CD4-positive, CD25-positive, alpha-beta regulatory T cell (primary cell): ENCODE measurements around the gene CLEC4M. TPM values are rescaled to one million over a fixed set of nuclear protein-coding genes. Genes with fewer than 3 reads are reported as not detected.
A peak's percentile ranks its signal among the peaks of the same experiment; 100 is the strongest.

Experiments
- ATAC-seq, 2 donors: fragments of 150-1000 bp; cut with Tn5 transposase; one replicate each; pipeline ENCODE4 v1.10.0; 2021; ENCODE audit warnings: low read depth in 2 of 2, moderate number of reproducible peaks in 2 of 2, moderate library complexity in 1 of 2
- DNase-seq, 3 donors: peaks; one replicate each; pipeline versions ENCODE4 v3.0.0 to v3.0.0-alpha.2; 2012 to 2022; ENCODE audit warnings: mixed read lengths in 1 of 3
- H3K27ac ChIP-seq: one replicate; pipeline ENCODE4 v1.7.0; 2013; ENCODE audit warnings: mild to moderate bottlenecking, low read length; ENCODE audit not compliant: insufficient read depth, poor library complexity, severe bottlenecking
- H3K27me3 ChIP-seq: one replicate; pipeline ENCODE4 v1.7.0; 2013; ENCODE audit warnings: low read length; ENCODE audit not compliant: control insufficient read depth, insufficient read depth
- H3K36me3 ChIP-seq: one replicate; pipeline ENCODE4 v1.7.0; 2013; ENCODE audit warnings: mild to moderate bottlenecking, low read length, moderate library complexity; ENCODE audit not compliant: control insufficient read depth, insufficient read depth
- H3K4me1 ChIP-seq: 2 replicates; pipeline ENCODE4 v1.7.0; 2013; ENCODE audit warnings: mild to moderate bottlenecking, low read length; ENCODE audit not compliant: insufficient read depth, control insufficient read depth, poor library complexity, severe bottlenecking
- H3K4me3 ChIP-seq: one replicate; pipeline ENCODE4 v1.7.0; 2013; ENCODE audit warnings: low read depth, mild to moderate bottlenecking, low read length, moderate library complexity
- H3K9me3 ChIP-seq, 2 experiments: 1 replicate in 1 of 2; 2 replicates in 1 of 2; pipeline ENCODE4 v1.7.0; 2013; ENCODE audit warnings: low read length in 2 of 2, mild to moderate bottlenecking in 1 of 2, moderate library complexity in 1 of 2; ENCODE audit not compliant: control insufficient read depth in 2 of 2
- H3K27ac Mint-ChIP-seq, 3 donors: one replicate each; pipeline ENCODE4 v1.8.0; 2020 to 2022; ENCODE audit warnings: mild to moderate bottlenecking in 3 of 3, mixed read lengths in 3 of 3, moderate library complexity in 2 of 3
- H3K27me3 Mint-ChIP-seq: one replicate; pipeline ENCODE4 v1.8.0; 2022; ENCODE audit warnings: mild to moderate bottlenecking, mixed read lengths
- H3K36me3 Mint-ChIP-seq: one replicate; pipeline ENCODE4 v1.8.0; 2020; ENCODE audit warnings: mixed read lengths
- H3K4me1 Mint-ChIP-seq, 4 donors: one replicate each; pipeline ENCODE4 v1.8.0; 2020 to 2022; ENCODE audit warnings: mixed read lengths in 4 of 4, mild to moderate bottlenecking in 1 of 4
- H3K4me3 Mint-ChIP-seq, 4 donors: one replicate each; pipeline ENCODE4 v1.8.0; 2020 to 2022; ENCODE audit warnings: mild to moderate bottlenecking in 4 of 4, mixed read lengths in 4 of 4, moderate library complexity in 3 of 4
- H3K9me3 Mint-ChIP-seq, 7 donors: one replicate each; pipeline ENCODE4 v1.8.0; 2020 to 2022; ENCODE audit warnings: mixed read lengths in 7 of 7, mild to moderate bottlenecking in 3 of 7, moderate library complexity in 2 of 7
- polyA plus RNA-seq, 4 donors: library from polyadenylated mRNA; unstranded; fragments of 300-500 nt; fragmentation: Illumina TruSeq; gene quantifications; one replicate each; pipeline ENCODE4 v1.2.3, GENCODE V29; 2021
- total RNA-seq: library from RNA; stranded (reverse); gene quantifications from one replicate; pipeline ENCODE4 v1.2.3, GENCODE V29; 2022

The CLEC4M gene
- total and polyA plus RNA-seq, 5 donors from 2014 or later: 0.53 TPM; not detected in 4

DNA sequence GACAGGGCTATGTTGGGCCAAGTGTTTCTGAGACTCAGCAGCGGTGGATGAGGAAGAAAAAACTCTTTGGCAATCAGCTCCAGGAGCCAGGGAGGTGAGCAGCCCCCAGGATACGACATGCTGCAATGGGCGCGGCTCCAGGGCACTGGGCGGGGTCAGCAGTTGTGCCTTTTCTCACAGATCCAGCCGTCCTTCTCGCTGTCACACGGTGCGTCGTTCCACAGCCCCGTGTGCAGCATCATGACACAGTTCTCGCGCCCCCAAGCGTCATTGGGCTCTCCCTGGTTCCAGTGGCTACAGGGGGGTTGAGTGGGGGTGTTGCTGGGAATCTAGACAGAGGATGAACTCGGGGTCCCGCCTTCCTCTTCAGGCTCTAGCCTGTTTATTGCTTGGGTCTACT, 33.8 kb upstream of the CLEC4M start:
- Mint-ChIP-seq H3K4me3 (no peak overlapping the region), H3K36me3 (no peaks in the 10 kb centered on the region), H3K4me1 (peaks cover 0 to 16% (median 3%) of the 10 kb centered on the region in 4 donors), H3K27ac (no peak overlapping the region), H3K9me3 (peaks cover 0 to 2% (median 0%) of the 10 kb centered on the region in 7 donors), H3K27me3 (peaks cover 51% of the 10 kb centered on the region)
- ATAC-seq (peak in 1 of 2 donors; percentile 6), DNase-seq (no peak)
- Histone ChIP-seq H3K4me3 (no peak overlapping the region), H3K27me3 (peaks cover 10% of the 10 kb centered on the region), H3K9me3 (no peaks in the 10 kb centered on the region), H3K36me3 (no peaks in the 10 kb centered on the region), H3K27ac (no peak overlapping the region), H3K4me1 (peaks cover 9% of the 10 kb centered on the region)

DNA sequence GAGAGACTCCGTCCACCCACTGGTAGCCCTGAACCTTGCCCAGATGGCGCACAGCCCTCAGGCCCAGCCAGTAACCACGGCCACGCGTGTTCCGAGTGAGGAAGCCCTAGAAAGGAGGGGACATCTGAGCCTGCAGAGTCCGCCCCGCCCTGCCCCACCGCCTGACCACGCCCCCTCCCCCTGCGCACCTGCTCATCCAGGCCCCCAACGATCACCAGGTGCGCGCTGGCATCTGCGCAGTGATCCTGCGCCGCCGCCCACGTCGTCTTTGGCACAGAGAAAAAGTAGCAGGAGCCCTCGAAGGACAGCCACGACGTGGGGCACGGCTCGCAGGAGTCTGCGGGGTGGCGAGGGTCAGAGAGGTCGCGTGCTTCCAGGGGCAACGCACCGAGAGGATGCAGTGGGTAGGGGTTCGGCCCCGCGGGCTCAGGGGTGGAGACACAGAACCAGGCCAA, 33.2 kb upstream of the CLEC4M start:
- DNase-seq: no peak
- Histone ChIP-seq H3K4me1 (peaks cover 9% of the 10 kb centered on the region), H3K4me3 (no peak overlapping the region), H3K36me3 (no peaks in the 10 kb centered on the region), H3K27me3 (peaks cover 12% of the 10 kb centered on the region), H3K9me3 (no peaks in the 10 kb centered on the region), H3K27ac (no peak overlapping the region)
- peaks cover 0 to 16% (median 3%) of the 10 kb centered on the region in 4 donors for H3K4me1 Mint-ChIP-seq
- no peak for ATAC-seq
- peaks cover 0 to 2% (median 0%) of the 10 kb centered on the region in 7 donors for H3K9me3 Mint-ChIP-seq
- H3K4me3 Mint-ChIP-seq: peak overlapping the region in 2 of 4 donors; percentile 39 to 48
- peaks cover 51% of the 10 kb centered on the region for H3K27me3 Mint-ChIP-seq
- H3K36me3 Mint-ChIP-seq: no peaks in the 10 kb centered on the region
- H3K27ac Mint-ChIP-seq: peak overlapping the region in 1 of 3 donors; percentile 32

DNA sequence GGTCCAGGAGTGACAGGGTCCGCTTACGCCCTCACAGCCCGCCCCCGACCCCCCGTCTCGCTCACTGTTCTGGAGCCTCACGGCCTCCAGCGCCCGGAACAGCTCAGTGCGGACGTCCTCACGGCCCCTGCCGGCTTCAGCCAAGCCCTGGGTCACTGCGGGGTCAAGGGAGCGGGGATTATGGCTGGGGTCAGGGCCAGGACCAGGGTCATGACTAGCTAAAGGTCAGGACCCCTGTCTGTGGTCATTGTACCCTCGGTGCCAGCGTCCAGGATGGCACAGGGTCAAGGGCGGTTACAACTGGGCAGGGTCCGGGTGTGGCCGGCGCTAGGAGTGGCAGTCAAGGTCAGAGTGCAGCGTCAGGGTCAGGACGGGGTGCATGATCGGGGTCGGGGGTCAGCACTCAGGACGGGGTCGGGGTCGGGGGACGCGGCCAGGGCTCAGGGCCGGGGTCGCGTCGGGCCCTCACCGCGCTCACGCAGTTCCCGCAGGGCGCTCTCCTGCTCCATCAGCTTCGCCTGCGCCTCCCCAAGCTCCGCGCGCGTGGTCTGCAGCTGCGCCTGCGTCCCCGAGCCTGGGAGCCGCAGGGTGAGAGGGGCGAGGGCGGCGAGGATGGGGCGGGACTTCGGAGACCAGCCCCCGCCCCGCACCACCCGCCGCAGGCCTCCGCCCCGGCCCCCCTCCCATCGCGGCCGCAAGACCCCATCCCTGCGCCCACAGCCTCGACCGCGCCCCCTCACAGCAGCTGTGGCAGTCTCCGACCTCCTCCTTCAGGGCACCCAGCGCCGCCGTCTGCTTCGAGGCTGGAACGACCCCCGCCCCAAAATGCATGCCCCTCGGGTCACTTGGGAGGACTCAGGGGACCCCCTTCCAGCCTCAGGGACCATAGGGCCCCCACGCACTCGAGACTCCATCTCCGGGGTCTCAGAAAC, 32.5 kb upstream of the CLEC4M start:
- no peaks in the 10 kb centered on the region for H3K36me3 ChIP-seq
- H3K4me1 ChIP-seq: peaks cover 9% of the 10 kb centered on the region
- Mint-ChIP-seq H3K9me3 (peaks cover 0 to 2% (median 0%) of the 10 kb centered on the region in 7 donors), H3K4me1 (peaks cover 0 to 16% (median 3%) of the 10 kb centered on the region in 4 donors), H3K27ac (no peak overlapping the region), H3K4me3 (no peak overlapping the region), H3K36me3 (no peaks in the 10 kb centered on the region), H3K27me3 (peaks cover 51% of the 10 kb centered on the region)
- H3K27me3 ChIP-seq: peaks cover 12% of the 10 kb centered on the region
- DNase-seq (no peak), ATAC-seq (no peak)
- H3K27ac ChIP-seq: no peak overlapping the region
- H3K9me3 ChIP-seq: no peaks in the 10 kb centered on the region
- H3K4me3 ChIP-seq: no peak overlapping the region

DNA sequence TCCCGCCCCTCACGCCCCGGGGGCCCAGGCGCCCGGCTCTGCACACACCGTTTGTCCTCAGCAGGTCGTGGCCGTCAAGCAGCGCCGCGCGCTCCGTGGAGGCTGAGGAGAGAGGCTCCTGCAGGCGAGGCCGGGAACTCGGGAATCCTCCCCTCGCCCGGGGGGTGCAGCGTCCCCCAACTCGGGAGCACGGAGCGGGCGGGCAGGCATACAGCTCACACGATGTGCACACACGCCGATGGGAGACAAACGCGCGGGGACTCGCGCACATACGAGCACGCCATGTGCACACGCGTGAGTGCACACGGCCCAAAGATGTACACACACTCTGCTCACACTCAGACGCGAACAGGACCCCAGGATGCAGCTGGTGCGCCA, 31.8 kb upstream of the CLEC4M start:
- Mint-ChIP-seq H3K36me3 (no peaks in the 10 kb centered on the region), H3K4me1 (peaks cover 0 to 16% (median 3%) of the 10 kb centered on the region in 4 donors), H3K27me3 (peaks cover 54% of the 10 kb centered on the region), H3K4me3 (no peak overlapping the region), H3K27ac (no peak overlapping the region), H3K9me3 (peaks cover 0 to 2% (median 0%) of the 10 kb centered on the region in 7 donors)
- H3K9me3 ChIP-seq: no peaks in the 10 kb centered on the region
- H3K27ac ChIP-seq: no peak overlapping the region
- peaks cover 9% of the 10 kb centered on the region for H3K4me1 ChIP-seq
- H3K27me3 ChIP-seq: peaks cover 12% of the 10 kb centered on the region
- no peak for DNase-seq
- H3K4me3 ChIP-seq: no peak overlapping the region
- ATAC-seq: no peak
- H3K36me3 ChIP-seq: no peaks in the 10 kb centered on the region

DNA sequence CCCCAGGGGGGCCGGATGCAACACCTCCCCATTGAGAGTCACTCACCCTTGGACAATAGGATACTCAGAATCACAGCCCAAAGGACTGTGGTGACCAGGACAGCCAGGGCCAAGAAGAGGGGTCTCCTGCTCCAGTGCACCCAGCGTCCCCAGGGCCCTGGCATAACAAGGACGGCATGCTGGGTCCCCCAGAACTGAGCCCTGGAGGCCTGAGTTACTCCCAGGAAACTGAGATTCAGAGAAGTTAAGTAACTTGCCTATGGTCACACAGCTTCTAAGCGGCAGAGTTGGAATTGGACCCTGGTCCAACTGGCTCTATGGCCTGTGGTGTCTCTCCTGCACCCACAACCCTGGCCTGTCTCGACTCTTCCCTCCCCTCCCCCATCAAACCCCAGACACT, 31.4 kb upstream of the CLEC4M start:
- H3K4me3 ChIP-seq: no peak overlapping the region
- Mint-ChIP-seq H3K4me1 (peaks cover 0 to 16% (median 3%) of the 10 kb centered on the region in 4 donors), H3K27ac (no peak overlapping the region), H3K4me3 (no peak overlapping the region), H3K9me3 (peaks cover 0 to 2% (median 0%) of the 10 kb centered on the region in 7 donors), H3K36me3 (no peaks in the 10 kb centered on the region), H3K27me3 (peaks cover 54% of the 10 kb centered on the region)
- ATAC-seq (no peak), DNase-seq (no peak)
- no peaks in the 10 kb centered on the region for H3K36me3 ChIP-seq
- H3K4me1 ChIP-seq: peaks cover 9% of the 10 kb centered on the region
- peaks cover 12% of the 10 kb centered on the region for H3K27me3 ChIP-seq
- H3K27ac ChIP-seq: no peak overlapping the region
- H3K9me3 ChIP-seq: no peaks in the 10 kb centered on the region

DNA sequence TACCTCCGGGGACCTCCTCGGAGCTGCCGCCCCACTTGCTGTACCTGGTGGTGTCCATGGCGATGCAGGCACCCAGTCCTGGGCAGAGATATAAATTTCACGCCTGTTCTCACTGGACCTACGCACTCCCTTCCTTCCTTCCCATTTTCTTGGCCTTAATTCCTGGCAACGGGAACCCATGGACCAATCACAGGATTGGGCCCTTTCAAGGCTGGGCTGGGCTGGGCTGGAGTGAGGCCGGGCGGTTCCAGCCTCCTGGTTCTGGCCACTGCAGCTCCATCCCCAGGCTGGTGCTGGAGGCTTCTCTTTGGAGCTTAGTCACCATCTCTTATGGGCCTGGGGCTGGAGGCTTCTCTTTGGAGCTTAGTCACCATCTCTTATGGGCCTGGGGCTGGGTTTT, 31.0 kb upstream of the CLEC4M start, which contains the start of gene CLEC4G:
Gene CLEC4G (minus strand): TSS at position 66 of the 400 bp plus-strand sequence. CDS start 8 bp downstream, at position 58.
- Mint-ChIP-seq H3K4me3 (no peak within 1 kb of the TSS), H3K9me3 (peaks cover 0 to 2% (median 0%) of the 10 kb centered on the region in 7 donors), H3K4me1 (peaks cover 0 to 16% (median 3%) of the 10 kb centered on the region in 4 donors), H3K36me3 (no peaks in the 10 kb centered on the region), H3K27ac (no peak within 1 kb of the TSS), H3K27me3 (peaks cover 54% of the 10 kb centered on the region)
- no peak for DNase-seq
- ATAC-seq: no peak
- Histone ChIP-seq H3K4me3 (no peak within 1 kb of the TSS), H3K27ac (no peak within 1 kb of the TSS), H3K36me3 (no peaks in the 10 kb centered on the region), H3K9me3 (no peaks in the 10 kb centered on the region), H3K27me3 (peaks cover 12% of the 10 kb centered on the region), H3K4me1 (peaks cover 9% of the 10 kb centered on the region)

DNA sequence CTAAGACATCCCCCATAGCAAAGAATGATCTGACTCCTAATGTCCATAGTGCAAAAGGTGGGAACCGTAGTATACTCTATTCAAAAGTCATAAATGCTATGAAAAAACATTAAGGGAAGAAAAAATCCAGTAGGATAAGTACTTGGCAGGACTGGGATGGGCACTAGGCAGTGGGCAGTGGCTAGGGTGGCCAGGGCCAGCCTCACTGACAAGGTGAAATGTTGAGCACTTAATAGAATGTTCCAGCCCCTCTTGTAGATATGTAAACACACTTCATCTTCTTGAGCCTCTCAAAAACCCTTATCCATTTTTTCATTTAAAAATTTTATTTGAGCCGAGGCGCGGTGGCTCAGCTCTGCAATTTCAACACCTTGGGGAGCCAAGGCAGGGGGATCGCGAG, 29.7 kb upstream of the CLEC4M start:
- Histone ChIP-seq H3K4me1 (peaks cover 9% of the 10 kb centered on the region), H3K9me3 (no peaks in the 10 kb centered on the region), H3K36me3 (no peaks in the 10 kb centered on the region), H3K27me3 (peaks cover 9% of the 10 kb centered on the region), H3K4me3 (no peak overlapping the region), H3K27ac (no peak overlapping the region)
- Mint-ChIP-seq H3K27ac (no peak overlapping the region), H3K36me3 (no peaks in the 10 kb centered on the region), H3K4me1 (peaks cover 0 to 18% (median 2%) of the 10 kb centered on the region in 4 donors), H3K4me3 (no peak overlapping the region), H3K27me3 (peaks cover 56% of the 10 kb centered on the region), H3K9me3 (peaks cover 0 to 1% (median 0%) of the 10 kb centered on the region in 7 donors)
- no peak for ATAC-seq
- DNase-seq: no peak
